ENCODE measurements around the gene IQUB.
"Not testable (repeated sequence)": the region's sequence is repeated elsewhere in the genome, so short reads cannot be mapped to it uniquely, and the experiment has no call there.

IQUB gene

GRCh38 chr7:123532788-123533552 lies 1.4 kb downstream of the IQUB start:
- H3K9me3 Mint-ChIP-seq; H3K36me3 Mint-ChIP-seq (ENCODE audit: low read depth); intact Hi-C loops (cut with micrococcal nuclease); H3K27ac Mint-ChIP-seq: not testable (repeated sequence)
- Mint-ChIP-seq H3K27me3 (peaks cover 37% of the 10 kb centered on the region), H3K4me3 (peak overlapping the region; percentile 56), H3K4me1 (ENCODE audit: low read depth) (peaks cover 11% of the 10 kb centered on the region)

GRCh38 chr7:123532343-123532742 lies 2.1 kb downstream of the IQUB start:
- H3K27ac Mint-ChIP-seq; H3K9me3 Mint-ChIP-seq; intact Hi-C loops (cut with micrococcal nuclease); H3K36me3 Mint-ChIP-seq (ENCODE audit: low read depth): not testable (repeated sequence)
- peaks cover 11% of the 10 kb centered on the region for H3K4me1 Mint-ChIP-seq (ENCODE audit: low read depth)
- peak overlapping the region; percentile 21 for H3K4me3 Mint-ChIP-seq
- peaks cover 37% of the 10 kb centered on the region for H3K27me3 Mint-ChIP-seq

GRCh38 chr7:123530035-123530591 lies 4.3 kb downstream of the IQUB start:
- H3K4me1 Mint-ChIP-seq (ENCODE audit: low read depth): peaks cover 11% of the 10 kb centered on the region
- H3K27ac Mint-ChIP-seq; intact Hi-C loops (cut with micrococcal nuclease); H3K9me3 Mint-ChIP-seq; H3K4me3 Mint-ChIP-seq; H3K36me3 Mint-ChIP-seq (ENCODE audit: low read depth): not testable (repeated sequence)
- peaks cover 39% of the 10 kb centered on the region for H3K27me3 Mint-ChIP-seq

- no peak overlapping the region for H3K4me3 Mint-ChIP-seq
- intact Hi-C loops (cut with micrococcal nuclease): no loop called here
- no peaks in the 10 kb centered on the region for H3K36me3 Mint-ChIP-seq (ENCODE audit: low read depth)
- peaks cover 6% of the 10 kb centered on the region for H3K4me1 Mint-ChIP-seq (ENCODE audit: low read depth)
- peaks cover 28% of the 10 kb centered on the region for H3K27me3 Mint-ChIP-seq
- H3K9me3 Mint-ChIP-seq: no peaks in the 10 kb centered on the region
- no peak overlapping the region for H3K27ac Mint-ChIP-seq
These were observed 6.1 kb downstream of the IQUB start for GRCh38 chr7:123528265-123528664.

GRCh38 chr7:123527712-123528225 lies 6.6 kb downstream of the IQUB start:
- intact Hi-C loops (cut with micrococcal nuclease); H3K27ac Mint-ChIP-seq; H3K9me3 Mint-ChIP-seq; H3K4me3 Mint-ChIP-seq; H3K4me1 Mint-ChIP-seq (ENCODE audit: low read depth); H3K36me3 Mint-ChIP-seq (ENCODE audit: low read depth): not testable (repeated sequence)
- peaks cover 23% of the 10 kb centered on the region for H3K27me3 Mint-ChIP-seq

GRCh38 chr7:123526533-123526932 lies 7.9 kb downstream of the IQUB start:
- H3K9me3 Mint-ChIP-seq; H3K4me3 Mint-ChIP-seq; H3K27ac Mint-ChIP-seq; H3K36me3 Mint-ChIP-seq (ENCODE audit: low read depth); intact Hi-C loops (cut with micrococcal nuclease); H3K4me1 Mint-ChIP-seq (ENCODE audit: low read depth): not testable (repeated sequence)
- peaks cover 17% of the 10 kb centered on the region for H3K27me3 Mint-ChIP-seq

GRCh38 chr7:123522066-123522465 lies 12.3 kb downstream of the IQUB start:
- Mint-ChIP-seq H3K27me3 (peaks cover 3% of the 10 kb centered on the region), H3K4me1 (ENCODE audit: low read depth) (no peaks in the 10 kb centered on the region), H3K36me3 (ENCODE audit: low read depth) (no peaks in the 10 kb centered on the region), H3K4me3 (no peak overlapping the region), H3K27ac (no peak overlapping the region), H3K9me3 (no peaks in the 10 kb centered on the region)
- intact Hi-C loops (cut with micrococcal nuclease): no loop called here

- Mint-ChIP-seq H3K36me3 (ENCODE audit: low read depth) (no peaks in the 10 kb centered on the region), H3K9me3 (peaks cover 13% of the 10 kb centered on the region), H3K4me1 (ENCODE audit: low read depth) (no peaks in the 10 kb centered on the region), H3K27me3 (peaks cover 1% of the 10 kb centered on the region), H3K4me3 (no peak overlapping the region), H3K27ac (no peak overlapping the region)
- intact Hi-C loops (cut with micrococcal nuclease): no loop called here
These were observed 29.2 kb downstream of the IQUB start for GRCh38 chr7:123505221-123505620.

GRCh38 chr7:123502201-123502600 lies 32.2 kb downstream of the IQUB start:
- Mint-ChIP-seq H3K9me3 (peaks cover 13% of the 10 kb centered on the region), H3K4me1 (ENCODE audit: low read depth) (no peaks in the 10 kb centered on the region), H3K27me3 (peaks cover 3% of the 10 kb centered on the region), H3K27ac (no peak overlapping the region), H3K36me3 (ENCODE audit: low read depth) (no peaks in the 10 kb centered on the region), H3K4me3 (no peak overlapping the region)
- intact Hi-C loops (cut with micrococcal nuclease): no loop called here

- intact Hi-C loops (cut with micrococcal nuclease): no loop called here
These were observed 33.4 kb downstream of the IQUB start for GRCh38 chr7:123500878-123501489.

GRCh38 chr7:123499211-123499970 lies 35.0 kb downstream of the IQUB start:
- Mint-ChIP-seq H3K9me3 (no peaks in the 10 kb centered on the region), H3K4me1 (ENCODE audit: low read depth) (no peaks in the 10 kb centered on the region), H3K27me3 (peaks cover 6% of the 10 kb centered on the region), H3K36me3 (ENCODE audit: low read depth) (no peaks in the 10 kb centered on the region), H3K4me3 (no peak overlapping the region), H3K27ac (no peak overlapping the region)
- intact Hi-C loops (cut with micrococcal nuclease): loop anchor here (10.0 kb wide), 1 partner anchor 185 kb away; no protein-coding TSS in a partner anchor

More at GRCh38 chr7:123500878-123501489, 33.4 kb downstream of the IQUB start:
- Mint-ChIP-seq H3K36me3 (ENCODE audit: low read depth) (no peaks in the 10 kb centered on the region), H3K27ac (no peak overlapping the region), H3K4me1 (ENCODE audit: low read depth) (no peaks in the 10 kb centered on the region), H3K9me3 (peaks cover 5% of the 10 kb centered on the region), H3K4me3 (no peak overlapping the region), H3K27me3 (peaks cover 6% of the 10 kb centered on the region)

GRCh38 chr7:123498601-123499000 lies 35.8 kb downstream of the IQUB start:
- Mint-ChIP-seq H3K27ac (no peak overlapping the region), H3K9me3 (no peaks in the 10 kb centered on the region), H3K4me3 (no peak overlapping the region), H3K4me1 (ENCODE audit: low read depth) (no peaks in the 10 kb centered on the region), H3K27me3 (peaks cover 6% of the 10 kb centered on the region), H3K36me3 (ENCODE audit: low read depth) (no peaks in the 10 kb centered on the region)
- intact Hi-C loops (cut with micrococcal nuclease): loop anchor here (10.0 kb wide), 1 partner anchor 186 kb away; no protein-coding TSS in a partner anchor

GRCh38 chr7:123498031-123498430 lies 36.4 kb downstream of the IQUB start:
- Mint-ChIP-seq H3K27me3 (peaks cover 6% of the 10 kb centered on the region), H3K27ac (no peak overlapping the region), H3K9me3 (no peaks in the 10 kb centered on the region), H3K4me3 (no peak overlapping the region), H3K36me3 (ENCODE audit: low read depth) (no peaks in the 10 kb centered on the region), H3K4me1 (ENCODE audit: low read depth) (no peaks in the 10 kb centered on the region)
- intact Hi-C loops (cut with micrococcal nuclease): loop anchor here (10.0 kb wide), 1 partner anchor 187 kb away; no protein-coding TSS in a partner anchor

All from dendritic cell treated with granulocyte-macrophage colony-stimulating factor and Interleukin-4, amounts not matched to agents 40 ng/mL and 50 ng/mL, for 4 days (primary cell).